ENCODE data around the gene ZNF383.
"Not testable (repeated sequence)": the region's sequence is repeated elsewhere in the genome, so short reads cannot be mapped to it uniquely, and the experiment has no call there.

DNA sequence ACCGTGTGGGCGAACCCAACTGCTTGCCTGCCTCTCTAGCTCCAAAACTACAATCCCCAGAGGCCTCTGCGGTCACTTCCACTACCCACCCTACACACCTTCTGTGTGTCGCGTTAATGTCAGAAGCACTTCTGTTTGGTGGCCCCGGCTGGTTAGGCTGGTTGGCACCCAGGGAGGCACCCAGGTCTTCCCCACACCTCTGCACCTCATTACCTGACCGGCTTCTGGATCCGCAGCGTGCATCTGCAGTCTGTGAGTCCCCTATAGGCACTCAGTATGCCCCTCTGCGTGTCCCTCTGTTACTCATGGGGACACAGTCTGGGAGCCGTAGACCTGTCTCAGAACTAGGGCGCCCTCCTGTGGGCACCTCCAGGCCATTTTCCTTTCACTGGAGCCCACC lies 49.0 kb downstream of the ZNF383 start:
- TF ChIP-seq, protein P1, sequence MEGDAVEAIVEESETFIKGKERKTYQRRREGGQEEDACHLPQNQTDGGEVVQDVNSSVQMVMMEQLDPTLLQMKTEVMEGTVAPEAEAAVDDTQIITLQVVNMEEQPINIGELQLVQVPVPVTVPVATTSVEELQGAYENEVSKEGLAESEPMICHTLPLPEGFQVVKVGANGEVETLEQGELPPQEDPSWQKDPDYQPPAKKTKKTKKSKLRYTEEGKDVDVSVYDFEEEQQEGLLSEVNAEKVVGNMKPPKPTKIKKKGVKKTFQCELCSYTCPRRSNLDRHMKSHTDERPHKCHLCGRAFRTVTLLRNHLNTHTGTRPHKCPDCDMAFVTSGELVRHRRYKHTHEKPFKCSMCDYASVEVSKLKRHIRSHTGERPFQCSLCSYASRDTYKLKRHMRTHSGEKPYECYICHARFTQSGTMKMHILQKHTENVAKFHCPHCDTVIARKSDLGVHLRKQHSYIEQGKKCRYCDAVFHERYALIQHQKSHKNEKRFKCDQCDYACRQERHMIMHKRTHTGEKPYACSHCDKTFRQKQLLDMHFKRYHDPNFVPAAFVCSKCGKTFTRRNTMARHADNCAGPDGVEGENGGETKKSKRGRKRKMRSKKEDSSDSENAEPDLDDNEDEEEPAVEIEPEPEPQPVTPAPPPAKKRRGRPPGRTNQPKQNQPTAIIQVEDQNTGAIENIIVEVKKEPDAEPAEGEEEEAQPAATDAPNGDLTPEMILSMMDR (conservative IDR thresholded peaks at IDR 0.05 in 1 of 2, IDR thresholded peaks at IDR 0.05 in 1 of 2; ENCODE audit: low read depth in 1 of 2, low read length in 2 of 2): not testable (repeated sequence)
- TF ChIP-seq EZH2 (IDR thresholded peaks at IDR 0.05; ENCODE audit: low read length, missing control alignments): not testable (repeated sequence)
